ENCODE results near the gene FAM124B. TPM values are rescaled to one million over a fixed set of nuclear protein-coding genes. Genes with fewer than 3 reads are reported as not detected.
A peak's percentile ranks its signal among the peaks of the same experiment; 100 is the strongest.

The FAM124B gene
- polyA plus RNA-seq, 1 donor (not counting 4 experiments of a cell fraction or from before 2014, with no cell fraction given), result 0.03 TPM

DNA sequence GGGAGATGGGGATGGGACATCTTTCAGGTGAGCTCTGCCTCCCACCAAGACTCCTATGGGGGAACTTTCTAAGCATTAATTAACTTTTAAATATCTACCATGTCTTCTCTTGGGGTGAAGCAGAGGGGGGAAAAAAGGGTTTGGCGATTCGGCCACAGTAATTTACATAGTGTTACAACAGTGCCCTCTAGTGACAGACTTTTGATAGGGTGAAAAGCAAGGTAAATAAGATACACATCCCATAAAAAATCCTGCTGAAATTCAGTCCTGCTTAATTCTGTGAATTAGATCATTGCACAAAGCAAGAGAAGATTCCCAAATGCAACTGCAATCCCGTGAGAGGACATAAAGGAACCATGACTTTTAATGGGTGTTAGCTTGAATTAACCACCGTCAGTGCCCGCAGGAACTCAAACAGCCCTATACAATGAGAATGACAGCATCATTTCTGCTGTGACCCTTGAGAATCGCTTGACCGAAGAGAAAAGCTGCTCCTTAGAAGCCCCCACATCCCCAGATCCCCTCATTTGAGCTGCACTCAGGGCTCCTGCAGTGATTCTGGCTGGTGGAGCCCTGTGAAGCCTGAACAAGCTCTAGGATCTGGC, 32.8 kb downstream of the FAM124B start:
- H3K4me3 ChIP-seq (ENCODE audit: control insufficient read depth in 2 of 3, extremely low read depth in 1 of 3, insufficient read depth in 2 of 3, low read depth in 1 of 3, low read length in 3 of 3), result no peak overlapping the region
- no peaks in the 10 kb centered on the region for H3K9me1 ChIP-seq (ENCODE audit: control insufficient read depth, extremely low read depth, insufficient read depth, low read length)
- H3K4me2 ChIP-seq (ENCODE audit: control insufficient read depth, extremely low read depth, insufficient read depth, low read depth, low read length), result no peak overlapping the region
- no peaks in the 10 kb centered on the region for H3K79me2 ChIP-seq (ENCODE audit: control insufficient read depth, insufficient read depth, low read length)
- H4K20me1 ChIP-seq (ENCODE audit: control insufficient read depth, extremely low read depth, insufficient read depth, low read length), result no peaks in the 10 kb centered on the region
- FAIRE-seq, result no peak
- H3K4me1 ChIP-seq (ENCODE audit: control insufficient read depth, extremely low read depth, insufficient read depth, low read length), result no peaks in the 10 kb centered on the region
- no peak for DNase-seq (ENCODE audit: low read depth, low spot score)
- TF ChIP-seq EZH2 (IDR thresholded peaks at IDR 0.05; ENCODE audit: low read length), result no peak
- TF ChIP-seq, protein P1, sequence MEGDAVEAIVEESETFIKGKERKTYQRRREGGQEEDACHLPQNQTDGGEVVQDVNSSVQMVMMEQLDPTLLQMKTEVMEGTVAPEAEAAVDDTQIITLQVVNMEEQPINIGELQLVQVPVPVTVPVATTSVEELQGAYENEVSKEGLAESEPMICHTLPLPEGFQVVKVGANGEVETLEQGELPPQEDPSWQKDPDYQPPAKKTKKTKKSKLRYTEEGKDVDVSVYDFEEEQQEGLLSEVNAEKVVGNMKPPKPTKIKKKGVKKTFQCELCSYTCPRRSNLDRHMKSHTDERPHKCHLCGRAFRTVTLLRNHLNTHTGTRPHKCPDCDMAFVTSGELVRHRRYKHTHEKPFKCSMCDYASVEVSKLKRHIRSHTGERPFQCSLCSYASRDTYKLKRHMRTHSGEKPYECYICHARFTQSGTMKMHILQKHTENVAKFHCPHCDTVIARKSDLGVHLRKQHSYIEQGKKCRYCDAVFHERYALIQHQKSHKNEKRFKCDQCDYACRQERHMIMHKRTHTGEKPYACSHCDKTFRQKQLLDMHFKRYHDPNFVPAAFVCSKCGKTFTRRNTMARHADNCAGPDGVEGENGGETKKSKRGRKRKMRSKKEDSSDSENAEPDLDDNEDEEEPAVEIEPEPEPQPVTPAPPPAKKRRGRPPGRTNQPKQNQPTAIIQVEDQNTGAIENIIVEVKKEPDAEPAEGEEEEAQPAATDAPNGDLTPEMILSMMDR (optimal IDR thresholded peaks at IDR 0.05 in 1 of 3, IDR thresholded peaks at IDR 0.05 in 1 of 3, conservative IDR thresholded peaks at IDR 0.05 in 1 of 3; ENCODE audit: extremely low read depth in 1 of 3, insufficient read depth in 2 of 3, low read length in 3 of 3), result peak; percentile 37 to 51 (median 38)
- no peaks in the 10 kb centered on the region for H3K27me3 ChIP-seq (ENCODE audit: control insufficient read depth, extremely low read depth, insufficient read depth, low read length)
- H3K36me3 ChIP-seq (ENCODE audit: control insufficient read depth in 2 of 2, extremely low read depth in 1 of 2, insufficient read depth in 2 of 2, low read length in 2 of 2), result no peaks in the 10 kb centered on the region
- no peak overlapping the region for H3K9ac ChIP-seq (ENCODE audit: control insufficient read depth, extremely low read depth, insufficient read depth, low read length)
- H3K27ac ChIP-seq (ENCODE audit: control insufficient read depth, insufficient read depth, low read length), result no peak overlapping the region
- dilution Hi-C loops (cut with MboI; ENCODE audit: extremely low pct_ligation_motif_present, low sequenced_read_pairs), result no loop called here
- no peaks in the 10 kb centered on the region for H3K9me3 ChIP-seq (ENCODE audit: control insufficient read depth, low read depth, low read length)
- H2AFZ ChIP-seq (ENCODE audit: control insufficient read depth, low read length), result no peak overlapping the region

DNA sequence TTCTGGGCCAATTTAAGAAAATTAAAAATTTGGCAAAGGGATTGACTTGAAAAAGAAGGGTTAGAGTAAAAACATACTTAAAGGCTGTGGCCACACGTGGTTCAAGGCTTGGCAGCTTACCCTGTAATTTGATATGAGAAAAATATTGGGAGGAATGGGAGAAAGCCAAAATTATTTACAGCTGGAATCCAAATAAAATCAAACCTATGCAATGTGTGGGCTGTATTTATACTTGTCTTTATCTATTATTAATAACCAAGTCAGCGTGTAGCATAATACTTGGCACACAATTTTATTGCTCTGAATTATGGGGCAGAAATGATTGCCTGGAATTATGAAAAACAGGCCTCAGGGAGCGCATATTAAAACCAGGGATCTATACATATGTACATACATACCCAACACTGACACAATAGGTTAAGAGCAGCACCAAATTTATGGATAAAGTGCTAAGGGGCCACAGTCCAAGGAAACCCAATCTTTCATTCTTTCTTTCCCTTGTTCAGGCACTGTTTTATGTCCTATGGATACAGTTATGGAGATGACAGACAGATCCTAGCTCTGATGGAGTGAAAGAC, 35.6 kb downstream of the FAM124B start:
- no peaks in the 10 kb centered on the region for H3K79me2 ChIP-seq (ENCODE audit: control insufficient read depth, insufficient read depth, low read length)

More for the DNA sequence above, 35.6 kb downstream of the FAM124B start:
- TF ChIP-seq, protein P1 (optimal IDR thresholded peaks at IDR 0.05 in 1 of 3, IDR thresholded peaks at IDR 0.05 in 1 of 3, conservative IDR thresholded peaks at IDR 0.05 in 1 of 3; ENCODE audit: extremely low read depth in 1 of 3, insufficient read depth in 2 of 3, low read length in 3 of 3), result no peak
- no peak for TF ChIP-seq EZH2 (IDR thresholded peaks at IDR 0.05; ENCODE audit: low read length)
- no peak overlapping the region for H3K4me3 ChIP-seq (ENCODE audit: control insufficient read depth in 2 of 3, extremely low read depth in 1 of 3, insufficient read depth in 2 of 3, low read depth in 1 of 3, low read length in 3 of 3)
- H3K4me2 ChIP-seq (ENCODE audit: control insufficient read depth, extremely low read depth, insufficient read depth, low read depth, low read length), result no peak overlapping the region
- no peaks in the 10 kb centered on the region for H3K9me3 ChIP-seq (ENCODE audit: control insufficient read depth, low read depth, low read length)
- H4K20me1 ChIP-seq (ENCODE audit: control insufficient read depth, extremely low read depth, insufficient read depth, low read length), result no peaks in the 10 kb centered on the region
- H3K27ac ChIP-seq (ENCODE audit: control insufficient read depth, insufficient read depth, low read length), result no peak overlapping the region
- no peaks in the 10 kb centered on the region for H3K36me3 ChIP-seq (ENCODE audit: control insufficient read depth in 2 of 2, extremely low read depth in 1 of 2, insufficient read depth in 2 of 2, low read length in 2 of 2)
- no peaks in the 10 kb centered on the region for H3K4me1 ChIP-seq (ENCODE audit: control insufficient read depth, extremely low read depth, insufficient read depth, low read length)
- H3K9ac ChIP-seq (ENCODE audit: control insufficient read depth, extremely low read depth, insufficient read depth, low read length), result no peak overlapping the region
- no peaks in the 10 kb centered on the region for H3K9me1 ChIP-seq (ENCODE audit: control insufficient read depth, extremely low read depth, insufficient read depth, low read length)
- no peak overlapping the region for H2AFZ ChIP-seq (ENCODE audit: control insufficient read depth, low read length)
- dilution Hi-C loops (cut with MboI; ENCODE audit: extremely low pct_ligation_motif_present, low sequenced_read_pairs), result no loop called here
- no peak for DNase-seq (ENCODE audit: low read depth, low spot score)
- no peaks in the 10 kb centered on the region for H3K27me3 ChIP-seq (ENCODE audit: control insufficient read depth, extremely low read depth, insufficient read depth, low read length)
- no peak for FAIRE-seq

All from keratinocyte (primary cell).